Right lung (tissue), 5 donors: Measurements from ENCODE around the gene RBM33. TPM values are rescaled to one million over a fixed set of nuclear protein-coding genes. Genes with fewer than 3 reads are reported as not detected.

Experiments
- DNase-seq, 2 donors: peaks; one replicate each; pipeline ENCODE4 v3.0.0-alpha.2; 2013
- polyA plus RNA-seq, 5 donors: library from polyadenylated mRNA; unstranded; fragments of 120-200 nt; gene quantifications; one replicate each; pipeline versions ENCODE4 v1.2.1 to v1.2.3, GENCODE V29; 2013; ENCODE audit warnings: inconsistent platforms in 1 of 5, low replicate concordance in 1 of 5; ENCODE audit not compliant: insufficient read length in 5 of 5, insufficient read depth in 1 of 5

Gene RBM33
- polyA plus RNA-seq, 5 donors: 33.9 to 55.5 (median 41.5) TPM

DNA sequence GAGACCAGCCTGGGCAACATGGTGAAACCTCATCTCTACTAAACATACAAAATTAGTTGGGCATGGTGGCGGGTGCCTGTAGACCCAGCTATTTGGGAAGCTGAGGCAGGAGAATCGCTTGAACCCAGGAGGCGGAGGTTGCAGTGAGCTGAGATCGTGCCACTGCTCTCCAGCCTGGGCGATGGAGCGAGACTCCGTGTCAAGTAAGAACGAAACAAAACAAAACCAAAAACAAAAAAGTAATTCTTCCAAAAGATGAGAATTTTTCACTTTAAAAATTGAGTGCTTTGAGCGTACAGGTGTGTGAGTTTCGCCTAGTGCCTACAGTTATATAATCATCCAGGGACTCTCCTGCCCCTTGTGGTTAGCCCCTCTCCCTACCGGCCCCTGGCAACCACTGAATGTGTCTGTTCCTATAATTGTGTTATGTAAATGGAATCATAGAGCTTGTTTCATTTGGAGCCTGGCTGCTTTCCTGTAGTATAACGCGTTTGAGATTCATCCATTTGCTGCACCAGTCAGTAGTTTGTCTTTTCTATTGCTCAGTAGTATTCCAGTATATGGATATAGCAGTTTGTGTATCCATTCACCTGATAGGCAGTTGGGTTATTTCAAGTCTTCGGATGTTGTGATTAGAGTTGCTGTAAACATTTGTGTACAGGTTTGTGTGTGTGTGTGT lies 80.0 kb downstream of the RBM33 start:
- DNase-seq: no peak

DNA sequence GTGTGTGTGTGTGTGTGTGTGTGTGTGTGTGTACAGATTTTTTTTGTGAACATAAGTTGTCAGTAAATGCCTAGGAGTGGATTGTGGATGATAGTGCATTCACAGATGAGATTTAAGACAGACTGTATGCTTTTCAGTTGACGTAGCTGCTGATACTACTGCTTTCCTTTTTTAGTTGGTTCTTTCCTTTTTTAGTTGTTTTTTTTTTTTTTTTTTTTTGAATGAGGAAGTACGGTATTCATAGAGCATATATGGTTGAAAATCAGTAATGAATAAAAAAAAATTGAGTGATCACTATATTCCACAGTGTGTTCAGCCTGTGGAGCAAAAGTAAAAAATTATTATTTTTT lies 80.5 kb downstream of the RBM33 start:
- DNase-seq: no peak

DNA sequence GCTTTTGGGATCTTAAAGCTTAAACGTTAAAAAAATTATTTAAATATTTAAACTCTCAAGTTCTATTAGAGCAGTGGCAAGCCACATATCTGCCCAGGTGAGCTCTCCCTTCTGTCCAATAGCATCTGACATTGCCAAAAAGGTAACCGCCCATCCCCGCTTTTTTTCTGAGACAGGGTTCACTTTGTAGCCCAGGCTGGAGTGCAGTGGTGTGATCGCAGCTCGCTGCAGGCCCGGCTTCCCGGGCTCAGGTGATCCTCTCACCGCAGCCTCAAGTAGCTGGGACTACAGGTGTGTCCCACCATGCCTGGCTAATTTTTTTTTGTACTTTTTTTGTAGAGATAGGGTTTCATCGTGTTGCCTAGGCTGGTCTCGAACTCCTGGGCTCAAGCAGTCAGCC lies 83.2 kb downstream of the RBM33 start:
- DNase-seq: no peak

- no peak for DNase-seq
These were observed 83.7 kb downstream of the RBM33 start for GRCh38 chr7:155728116-155728515.

DNA sequence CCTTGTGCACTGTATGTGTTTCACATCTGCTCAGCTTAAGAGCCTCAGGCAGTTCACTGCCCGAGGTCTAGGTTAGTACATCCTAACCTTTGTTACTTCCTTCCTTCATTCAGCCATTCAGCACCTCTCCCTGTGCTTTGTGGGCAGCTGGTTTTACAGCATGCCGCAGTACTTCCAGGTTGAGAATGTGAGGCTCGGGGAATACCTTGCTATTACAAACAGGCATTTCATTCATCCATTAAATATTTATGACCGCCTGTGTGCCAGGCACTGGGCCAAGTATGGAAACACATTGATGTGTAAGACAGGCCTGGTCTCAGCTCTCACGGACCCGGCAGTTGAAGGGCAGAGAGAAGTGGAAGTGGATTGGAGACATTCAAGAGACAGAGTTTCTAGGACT lies 85.4 kb downstream of the RBM33 start:
- no peak for DNase-seq

DNA sequence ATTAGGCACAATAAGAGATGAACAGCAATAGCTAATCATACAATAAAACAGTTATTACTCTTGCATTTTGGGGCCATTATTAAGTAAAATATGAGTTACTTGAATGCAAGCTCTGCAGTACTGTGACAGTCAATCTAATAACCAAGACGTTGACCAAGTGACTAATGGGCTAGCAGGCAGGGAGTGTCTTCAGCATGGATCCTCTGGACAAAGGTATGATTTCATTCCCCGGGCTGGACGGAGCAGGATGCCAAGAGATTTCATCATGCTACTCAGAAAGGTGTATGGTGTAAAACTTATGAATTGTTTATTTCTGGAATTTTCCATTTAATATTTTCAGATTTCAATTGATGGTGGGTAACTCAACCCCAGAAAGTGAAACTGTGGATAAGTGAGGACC lies 86.9 kb downstream of the RBM33 start:
- no peak for DNase-seq

DNA sequence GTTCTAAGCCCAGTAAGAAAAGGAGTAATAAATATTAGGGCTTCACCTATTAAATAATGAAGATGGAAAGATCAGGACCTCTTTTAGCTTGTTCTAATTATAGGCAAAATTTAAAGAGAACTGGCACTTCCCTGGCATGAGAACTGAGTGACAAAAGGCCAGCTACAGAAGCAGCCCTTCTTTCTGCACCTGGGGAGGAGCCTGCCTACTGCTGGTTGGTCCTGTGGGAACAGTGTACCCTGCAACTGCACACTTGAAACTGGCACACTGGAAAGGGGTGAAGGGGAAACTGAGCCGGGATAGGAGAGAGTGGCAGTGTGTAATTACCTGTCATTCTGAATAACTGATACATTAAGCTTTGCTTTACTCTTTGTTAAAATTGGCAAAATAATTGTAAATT lies 87.4 kb downstream of the RBM33 start:
- DNase-seq: no peak

- no peak for DNase-seq
These were observed 87.8 kb downstream of the RBM33 start for GRCh38 chr7:155732286-155732685.

- DNase-seq: no peak
These were observed 89.4 kb downstream of the RBM33 start for GRCh38 chr7:155733582-155734444.

DNA sequence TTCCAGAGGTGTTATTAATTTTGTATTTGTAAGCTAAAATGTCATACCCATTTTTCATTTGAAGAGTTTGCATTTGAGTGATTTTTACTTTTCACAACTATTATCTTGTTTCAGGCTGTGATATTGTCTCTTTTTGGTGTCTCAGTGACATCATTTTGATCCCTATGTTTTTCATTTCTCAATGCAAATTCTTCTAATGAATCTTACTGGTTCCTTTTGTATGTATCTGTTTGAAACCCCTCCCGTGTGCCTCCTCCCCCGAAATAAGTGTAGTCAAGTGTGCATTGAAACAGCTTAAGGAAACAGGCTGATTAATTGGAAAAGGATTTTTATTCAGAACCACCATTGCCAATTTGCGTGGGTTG lies 90.0 kb downstream of the RBM33 start:
- DNase-seq: no peak

DNA sequence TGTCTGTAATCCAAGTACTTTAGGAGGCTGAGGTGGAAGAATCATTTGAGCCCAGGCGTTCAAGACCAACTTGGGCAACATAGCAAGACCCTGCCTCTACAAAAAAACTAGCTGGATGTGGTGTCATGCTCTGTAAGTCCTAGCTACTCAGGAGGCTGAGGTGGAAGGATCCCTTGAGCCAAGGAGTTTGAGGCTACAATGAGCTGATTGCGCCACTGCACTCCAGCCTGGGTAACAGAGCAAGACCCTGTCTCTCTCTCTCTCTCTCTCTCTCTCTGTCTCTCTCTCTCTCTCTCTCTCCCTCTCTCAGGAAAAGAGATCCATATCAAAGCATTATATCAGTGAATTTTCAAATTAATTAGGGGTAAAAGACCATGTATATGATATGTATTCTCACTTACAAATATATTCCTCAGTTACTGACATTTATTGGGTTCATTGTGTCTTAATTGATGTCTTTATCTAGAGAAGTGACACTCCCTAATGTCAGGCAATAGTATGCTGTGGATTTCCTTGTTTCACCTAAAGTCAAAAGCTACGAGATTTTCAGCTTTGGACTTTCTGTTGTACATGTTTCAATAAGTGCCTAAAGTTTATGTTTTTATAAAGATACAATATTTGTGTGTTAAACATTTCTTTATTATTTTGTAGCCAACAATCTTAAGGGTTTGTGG lies 91.1 kb downstream of the RBM33 start:
- DNase-seq: no peak

- no peak for DNase-seq
These were observed 93.1 kb downstream of the RBM33 start for GRCh38 chr7:155737590-155737989.

GRCh38 chr7:155738104-155738503 lies 93.6 kb downstream of the RBM33 start:
- DNase-seq: no peak

- peak; percentile 41 to 59 for DNase-seq
These were observed 94.4 kb downstream of the RBM33 start for GRCh38 chr7:155738652-155739537.

DNA sequence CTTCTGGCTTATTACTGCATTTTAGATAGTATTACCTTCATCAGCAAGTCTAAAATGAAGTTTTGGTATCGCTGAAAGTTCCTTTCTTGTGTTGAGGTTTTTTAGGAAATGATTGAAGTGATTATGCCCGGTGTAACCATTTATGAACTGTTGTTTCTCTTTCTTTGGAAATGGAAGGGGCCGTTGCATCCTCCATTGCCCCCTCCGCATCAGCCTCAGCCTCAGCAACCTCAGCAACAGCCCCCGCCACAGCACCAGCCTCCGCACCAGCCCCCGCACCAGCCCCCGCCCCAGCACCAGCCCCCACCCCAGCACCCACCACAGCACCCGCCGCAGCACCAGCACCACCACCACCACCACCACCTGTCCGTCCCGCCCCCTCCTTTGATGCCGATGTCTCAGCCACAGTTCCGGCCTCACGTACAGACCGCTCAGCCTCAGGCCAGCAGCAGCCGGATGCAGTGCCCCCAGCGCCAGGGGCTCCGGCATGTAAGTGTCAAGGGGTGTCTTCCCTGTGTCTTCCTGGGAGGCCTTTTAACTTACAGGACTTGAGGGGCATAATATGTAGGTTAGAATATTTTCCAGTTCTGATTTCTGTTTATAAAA lies 95.2 kb downstream of the RBM33 start:
- DNase-seq: no peak

DNA sequence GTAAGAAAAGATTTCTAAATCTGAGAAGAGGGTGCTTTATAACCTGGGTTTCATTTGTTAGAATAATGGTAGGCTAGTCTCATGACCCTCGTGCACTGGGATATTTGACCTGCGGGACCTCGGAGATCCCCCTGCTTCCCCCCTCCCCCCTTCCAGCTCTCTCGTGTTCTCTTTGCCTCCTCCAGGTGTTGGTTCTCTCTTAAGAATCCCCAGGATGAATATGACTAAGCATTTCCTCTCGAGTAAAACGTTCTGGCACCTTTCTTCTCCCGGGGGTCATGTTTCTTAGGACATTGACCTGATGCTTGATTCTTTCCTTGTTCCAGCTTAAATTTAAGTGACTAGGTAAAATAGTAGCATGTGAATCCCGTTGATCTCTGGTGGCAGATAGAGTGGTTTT lies 96.6 kb downstream of the RBM33 start:
- no peak for DNase-seq

GRCh38 chr7:155741805-155742204 lies 97.3 kb downstream of the RBM33 start:
- DNase-seq: no peak

DNA sequence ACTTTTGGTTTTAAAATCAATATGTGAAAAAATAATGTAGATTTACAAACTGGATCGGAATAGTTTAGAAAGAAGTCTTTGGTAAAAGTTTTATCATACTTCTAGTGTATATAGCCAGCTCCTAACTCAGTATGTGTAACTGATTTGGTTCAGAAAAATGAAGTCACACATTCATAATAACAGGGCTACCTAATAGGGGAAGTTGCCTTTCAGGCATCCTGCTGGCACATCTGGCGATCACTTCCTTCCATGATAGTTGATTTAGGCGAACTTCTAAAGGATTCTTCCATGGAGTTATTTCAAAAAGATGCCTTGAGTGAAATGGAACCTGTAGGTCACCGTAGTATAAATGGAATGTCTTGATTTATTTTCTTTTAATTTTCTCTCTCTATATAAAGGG lies 98.7 kb downstream of the RBM33 start:
- no peak for DNase-seq

DNA sequence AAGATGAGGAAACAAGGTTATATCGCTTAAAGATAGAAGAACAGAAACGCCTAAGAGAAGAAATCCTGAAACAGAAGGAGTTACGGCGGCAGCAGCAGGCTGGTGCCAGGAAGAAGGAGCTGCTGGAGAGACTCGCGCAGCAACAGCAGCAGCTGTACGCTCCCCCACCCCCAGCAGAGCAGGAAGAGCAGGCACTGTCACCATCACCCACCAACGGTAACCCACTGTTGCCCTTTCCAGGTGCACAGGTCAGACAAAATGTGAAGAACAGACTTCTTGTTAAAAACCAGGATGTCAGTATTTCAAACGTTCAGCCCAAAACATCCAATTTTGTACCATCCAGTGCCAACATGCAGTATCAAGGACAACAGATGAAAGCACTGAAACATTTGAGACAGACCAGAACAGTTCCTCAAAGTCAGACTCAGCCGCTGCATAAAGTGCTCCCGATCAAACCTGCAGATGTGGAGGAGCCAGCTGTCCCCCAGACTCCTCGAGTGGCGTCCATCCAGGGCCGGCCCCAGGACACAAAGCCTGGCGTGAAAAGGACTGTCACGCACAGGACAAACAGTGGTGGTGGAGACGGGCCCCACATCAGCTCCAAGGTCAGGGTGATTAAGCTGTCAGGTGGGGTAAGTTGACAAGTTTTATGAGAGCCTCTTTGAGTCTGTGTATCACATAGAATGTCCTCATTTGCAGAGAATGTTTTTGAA lies 100.7 kb downstream of the RBM33 start:
- no peak for DNase-seq

GRCh38 chr7:155745737-155746136 lies 101.3 kb downstream of the RBM33 start:
- no peak for DNase-seq

GRCh38 chr7:155746188-155746587 lies 101.7 kb downstream of the RBM33 start:
- DNase-seq: no peak
